Inflammatory macrophage (primary cell): ENCODE data around the gene MYO10.
"Not testable (repeated sequence)": the region's sequence is repeated elsewhere in the genome, so short reads cannot be mapped to it uniquely, and the experiment has no call there.

Source experiments
- DNase-seq, 2 donors: peaks; one replicate each; pipeline ENCODE4 v3.0.0-alpha.2; 2020 to 2022

MYO10 gene

DNA sequence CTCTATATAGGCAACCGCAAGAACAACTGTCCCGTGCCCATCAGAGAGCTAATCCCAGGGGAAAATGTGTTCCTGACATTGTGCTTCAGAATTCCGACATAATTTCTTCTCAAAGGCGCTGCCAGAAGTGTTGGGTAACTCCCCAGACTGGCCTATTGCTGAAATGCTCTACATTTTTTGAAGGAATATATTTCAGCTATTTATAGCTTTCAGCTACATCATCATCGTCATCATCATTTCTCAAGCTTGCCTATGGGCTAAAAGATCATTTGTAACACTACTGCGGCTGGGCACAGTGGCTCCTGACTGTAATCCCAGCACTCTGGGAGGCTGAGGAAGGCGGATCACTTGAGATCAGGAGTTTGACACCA, 49.7 kb downstream of the MYO10 start:
- no peak for DNase-seq

DNA sequence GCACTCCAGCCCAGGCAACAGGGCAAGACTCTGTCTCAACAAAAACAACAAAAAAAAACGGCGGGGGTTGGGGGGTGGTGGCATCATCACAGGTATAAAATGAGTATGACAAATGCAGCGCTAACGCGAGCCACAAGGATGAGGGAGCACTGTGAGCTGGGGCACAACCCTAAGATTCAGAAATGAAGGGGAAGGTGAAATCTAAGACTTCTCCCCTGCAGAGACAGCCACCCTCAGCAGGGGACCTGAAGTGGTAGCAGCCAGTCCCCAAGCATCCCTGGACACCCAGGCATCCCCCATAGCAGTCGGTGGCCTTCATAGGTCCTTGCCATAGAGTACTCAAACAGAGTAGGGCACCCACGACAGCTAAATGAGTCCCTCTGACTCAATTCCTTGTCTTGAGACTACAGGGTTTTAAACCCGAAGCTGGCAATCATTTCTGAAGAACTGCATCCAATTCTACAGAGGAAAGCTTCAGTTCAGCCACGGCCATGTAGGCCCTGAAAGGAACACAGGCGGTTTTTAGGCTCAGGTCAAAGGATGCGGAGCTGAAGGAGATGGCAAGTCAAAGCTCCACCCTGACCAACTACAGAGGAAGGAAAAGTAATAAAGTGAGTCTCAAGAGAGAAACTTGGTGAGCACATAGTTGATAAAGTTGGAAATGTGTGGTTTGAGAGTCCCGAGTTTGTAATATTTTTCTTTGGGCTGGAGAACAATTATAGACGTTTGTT, 50.3 kb downstream of the MYO10 start:
- no peak for DNase-seq

DNA sequence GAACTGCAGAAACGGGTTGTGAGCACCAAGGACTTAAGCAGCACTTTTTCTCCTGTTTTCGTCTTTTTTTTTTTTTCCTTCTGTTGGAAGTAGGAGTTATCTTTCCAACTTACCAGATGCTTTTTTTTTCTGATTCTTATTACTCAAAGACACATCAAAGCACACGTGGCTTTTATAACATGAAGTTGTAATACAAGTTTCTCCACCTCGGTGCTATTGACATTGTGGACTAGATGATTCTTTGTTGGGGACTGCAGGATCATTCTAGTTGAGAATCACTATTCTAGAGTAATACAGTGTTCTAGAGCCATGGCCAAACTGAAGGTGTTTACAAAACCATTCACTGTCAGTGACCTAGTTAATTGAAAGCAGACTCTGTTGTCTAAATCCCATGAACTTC, 51.5 kb downstream of the MYO10 start:
- DNase-seq = no peak

DNA sequence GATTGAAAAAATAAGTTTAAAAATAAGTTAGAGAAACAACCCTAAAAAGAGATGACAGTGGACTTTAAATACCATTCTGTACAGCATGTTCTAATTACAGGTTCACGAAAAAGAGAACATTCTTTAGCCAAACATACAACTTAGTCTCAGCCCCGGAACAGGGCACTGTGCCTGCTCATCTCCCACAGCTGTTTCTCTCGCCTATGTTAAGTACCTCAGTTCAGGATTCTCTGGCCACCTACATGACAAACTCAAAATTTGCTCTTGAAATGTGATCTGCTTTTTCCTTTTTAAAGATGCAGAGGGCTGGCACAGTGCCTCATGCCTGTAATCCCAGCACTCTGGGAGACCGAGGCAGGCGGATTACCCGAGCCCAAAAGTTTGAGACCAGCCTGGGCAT, 52.3 kb downstream of the MYO10 start:
- DNase-seq = no peak

DNA sequence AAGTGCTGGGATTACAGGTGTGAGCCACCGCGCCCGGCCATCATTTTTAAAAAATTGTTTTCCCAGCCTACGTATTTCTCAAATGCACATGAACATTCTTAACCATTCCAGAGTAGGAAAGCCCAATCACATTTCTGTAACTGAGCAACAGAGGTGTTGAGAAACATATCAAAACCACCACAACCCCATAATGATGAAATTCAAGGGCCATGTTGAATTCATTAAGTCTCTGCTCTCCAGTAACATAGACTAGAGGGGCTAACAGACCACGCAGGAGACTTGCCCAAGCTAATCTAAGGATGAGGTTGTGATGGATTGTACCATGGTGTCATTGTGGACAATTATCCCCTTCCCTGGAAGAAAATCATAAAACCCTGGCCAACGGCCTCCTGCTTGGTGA, 52.9 kb downstream of the MYO10 start:
- no peak for DNase-seq

DNA sequence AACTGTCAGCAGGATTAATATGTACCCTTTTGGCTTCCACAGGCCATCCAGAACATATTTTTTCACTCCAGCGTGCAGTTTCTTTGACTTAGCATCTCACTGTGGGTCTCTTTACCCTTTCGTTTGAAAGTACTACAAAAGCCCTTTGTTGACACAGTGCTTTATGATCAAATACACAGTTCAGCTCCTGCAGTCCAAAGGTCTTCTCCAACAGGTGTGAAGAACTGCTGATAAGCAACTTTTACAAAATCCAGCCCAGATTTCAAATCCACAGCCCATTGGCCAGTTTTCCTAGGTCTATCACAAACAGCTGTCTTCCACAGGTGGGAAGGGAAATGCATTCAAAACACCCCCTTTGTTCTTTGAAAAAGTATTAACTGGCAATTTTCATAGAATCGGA, 54.8 kb downstream of the MYO10 start:
- DNase-seq = no peak

DNA sequence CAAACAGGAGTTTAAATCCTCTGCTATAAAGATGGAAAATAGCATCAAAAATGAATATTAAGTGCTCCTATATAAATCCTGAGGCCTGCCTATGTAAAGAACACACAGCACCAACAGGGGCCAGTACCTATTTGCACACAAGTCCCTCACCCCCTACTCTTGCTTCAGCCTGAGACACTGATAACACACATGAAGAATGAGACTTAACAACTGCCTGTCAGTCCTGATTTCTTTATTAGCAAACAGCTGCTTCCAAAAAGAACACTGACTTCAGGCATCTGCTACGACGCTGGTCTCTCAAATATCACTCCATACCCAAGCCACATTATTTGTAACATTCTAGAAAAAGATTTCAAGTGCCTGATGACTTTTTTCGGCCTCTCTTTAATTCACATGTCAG, 55.5 kb downstream of the MYO10 start:
- DNase-seq = no peak

DNA sequence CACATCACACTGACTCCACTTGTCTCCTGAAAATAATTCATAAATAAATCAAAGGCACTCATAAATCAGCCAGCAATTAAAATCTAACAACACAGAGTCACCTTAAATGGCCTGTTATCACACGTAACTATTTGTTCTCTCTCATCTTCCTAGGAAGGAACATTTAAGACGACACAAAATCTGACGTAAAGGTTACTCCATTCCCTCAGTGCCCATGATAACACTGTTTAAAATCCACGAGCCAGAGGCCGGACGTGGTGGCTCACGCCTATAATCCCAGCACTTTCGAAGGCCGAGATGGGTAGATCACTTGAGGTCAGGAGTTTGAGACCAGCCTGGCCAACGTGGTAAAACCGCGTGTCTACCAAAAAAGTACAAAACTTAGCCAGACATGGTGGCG, 56.4 kb downstream of the MYO10 start:
- no peak for DNase-seq

DNA sequence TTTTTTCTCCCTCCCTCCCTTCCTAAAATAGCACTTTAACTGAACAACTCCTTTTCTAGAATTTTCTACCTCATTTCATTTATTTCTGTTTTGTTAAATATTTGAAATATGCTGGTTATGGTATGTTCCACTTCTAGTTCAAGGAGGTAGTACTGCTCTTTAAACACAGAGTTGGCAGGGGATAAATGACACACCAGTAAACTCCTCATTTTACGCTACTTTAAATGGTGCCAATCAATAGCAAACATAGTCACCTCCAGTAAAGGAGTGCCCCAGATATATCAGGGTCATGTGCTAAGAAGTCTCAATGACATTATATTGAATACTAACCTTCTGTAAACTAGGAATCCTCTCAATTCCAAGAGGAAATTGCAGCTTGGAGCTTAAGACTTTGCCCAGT, 56.9 kb downstream of the MYO10 start:
- no peak for DNase-seq

DNA sequence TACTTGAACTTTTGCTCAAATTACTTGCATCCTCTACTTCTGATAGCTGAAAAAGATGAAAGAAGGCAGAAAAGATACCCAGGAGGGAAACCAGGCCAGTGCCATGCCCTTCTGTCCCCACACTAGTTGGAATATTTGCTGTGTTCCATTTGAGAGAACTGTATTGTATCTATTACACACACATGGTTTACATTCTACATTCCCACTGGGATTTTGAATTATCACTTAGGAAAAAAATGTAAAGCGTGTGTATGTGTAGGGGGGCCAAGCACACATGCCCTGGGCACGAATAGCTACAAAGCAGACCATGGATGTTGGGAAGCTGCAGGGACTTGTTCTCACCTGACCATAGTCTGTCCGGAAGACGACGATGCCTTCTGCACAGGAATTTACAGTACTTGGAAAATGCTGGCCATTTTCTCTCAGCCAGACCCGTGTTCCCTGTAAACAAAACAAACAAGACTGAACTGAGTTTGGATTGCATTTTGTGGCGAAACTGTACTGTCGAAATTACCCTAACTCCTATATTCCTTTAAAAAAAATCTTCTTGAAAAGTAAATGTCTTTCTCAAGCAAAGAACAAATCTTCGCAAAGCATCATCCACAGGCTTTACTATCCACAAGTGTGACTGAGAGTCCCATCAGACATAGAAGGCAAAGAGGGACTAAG, 58.7 kb downstream of the MYO10 start:
- DNase-seq = no peak

DNA sequence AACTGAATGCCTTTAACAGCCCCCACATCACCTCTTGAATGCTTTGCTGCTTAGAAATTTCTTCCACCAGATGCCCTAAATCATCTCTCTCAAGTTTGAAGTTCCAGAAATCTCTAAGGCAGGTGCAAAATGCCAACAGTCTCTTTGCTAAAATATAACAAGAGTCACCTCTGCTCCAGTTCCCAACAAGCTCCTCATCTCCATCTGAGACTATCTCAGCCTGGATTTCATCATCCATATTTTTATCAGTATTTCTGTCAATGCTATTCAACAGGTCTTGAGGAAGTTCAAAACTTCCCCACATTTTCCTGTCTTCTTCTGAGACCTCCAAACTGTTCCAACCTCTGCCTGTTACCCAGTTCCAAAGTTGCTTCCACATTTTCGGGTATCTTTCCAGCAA, 61.7 kb downstream of the MYO10 start:
- DNase-seq = not testable (repeated sequence)

DNA sequence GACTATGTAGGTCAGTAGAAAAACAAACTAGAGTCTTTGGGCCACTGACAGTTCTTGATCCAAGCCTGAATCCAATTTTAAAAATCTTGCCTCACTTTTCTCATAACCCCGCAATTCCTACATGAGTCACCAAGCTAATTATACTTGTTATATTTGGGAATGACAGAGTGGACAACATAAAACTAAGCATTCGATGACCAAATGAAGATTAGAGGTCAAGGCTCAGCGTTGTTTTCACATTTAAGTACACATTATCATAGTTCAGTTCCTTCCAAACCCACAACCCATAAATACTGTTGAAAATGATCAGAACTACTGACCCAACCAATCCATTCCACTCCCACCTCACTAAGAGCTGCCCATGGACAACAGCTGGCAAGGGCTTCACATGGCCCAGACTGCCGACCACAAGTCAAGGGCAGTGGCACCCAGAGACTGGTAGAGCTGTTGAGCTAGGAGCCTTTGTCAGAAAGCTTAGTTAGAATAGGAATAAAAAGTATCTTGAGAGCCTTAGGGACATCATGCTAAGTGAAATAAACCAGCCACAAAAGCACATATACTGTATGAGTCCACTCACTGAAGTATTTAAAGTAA, 64.2 kb downstream of the MYO10 start:
- no peak for DNase-seq

DNA sequence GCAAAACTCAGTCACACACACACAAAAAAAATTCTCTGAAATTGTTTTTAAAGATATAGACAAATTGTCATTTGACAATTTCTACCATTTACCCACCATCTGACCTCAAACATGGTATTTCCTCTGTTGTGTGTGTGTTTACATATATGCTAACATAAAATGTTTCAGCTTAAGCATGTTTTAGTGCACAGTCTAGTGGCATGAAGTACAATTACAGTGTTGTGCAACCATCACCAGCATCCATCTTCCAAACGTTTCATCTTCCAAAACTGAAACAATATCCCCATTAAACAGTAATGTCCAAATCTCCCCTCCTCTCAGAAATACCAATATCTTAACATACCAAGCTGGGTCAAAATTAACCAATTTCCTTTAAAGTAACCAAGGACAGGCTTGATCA, 65.2 kb downstream of the MYO10 start:
- no peak for DNase-seq

DNA sequence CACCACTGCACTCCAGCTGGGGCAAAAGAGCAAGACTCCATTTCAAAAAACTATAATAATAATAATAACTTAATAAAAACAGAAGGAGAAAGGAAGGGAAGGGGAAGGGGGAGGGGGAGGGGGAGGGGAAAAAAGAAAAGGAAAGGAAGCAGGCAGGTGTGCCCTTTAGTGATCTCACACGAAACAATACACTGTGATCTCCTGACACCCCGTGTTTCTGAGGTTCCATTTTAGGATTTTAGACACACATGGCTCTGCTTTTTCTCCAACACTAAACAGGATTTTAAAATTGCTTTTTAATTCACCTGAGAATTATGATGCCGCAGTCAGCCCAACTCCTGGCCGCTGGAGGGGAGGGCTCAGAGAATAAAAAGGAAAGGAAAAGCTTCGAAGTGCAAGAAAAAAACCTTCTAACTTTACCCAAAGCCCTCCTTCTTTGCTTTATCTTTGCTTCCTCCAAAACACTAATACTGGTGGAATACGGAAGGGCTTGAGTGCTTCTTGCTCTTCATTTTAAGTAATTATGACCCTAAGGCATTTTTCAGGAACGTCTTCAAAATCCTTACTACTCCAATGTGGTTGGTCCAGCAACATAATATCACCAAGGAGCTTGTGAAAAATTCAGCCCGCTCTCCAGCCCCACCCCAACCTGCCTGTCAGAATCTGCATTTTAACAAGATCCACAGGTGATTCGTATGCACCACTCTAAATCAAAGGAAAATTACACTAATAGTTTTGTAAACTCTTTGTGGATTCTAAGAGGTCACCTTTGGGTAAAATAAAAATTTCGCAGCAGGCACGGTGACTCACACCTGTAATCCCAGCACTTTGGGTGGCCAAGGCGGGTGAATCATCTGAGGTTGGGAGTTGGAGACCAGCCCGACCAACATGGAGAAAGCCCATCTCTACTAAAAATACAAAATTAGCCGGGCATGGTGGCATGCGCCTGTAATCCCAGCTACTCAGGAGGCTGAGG, 66.0 kb downstream of the MYO10 start:
- DNase-seq = no peak

DNA sequence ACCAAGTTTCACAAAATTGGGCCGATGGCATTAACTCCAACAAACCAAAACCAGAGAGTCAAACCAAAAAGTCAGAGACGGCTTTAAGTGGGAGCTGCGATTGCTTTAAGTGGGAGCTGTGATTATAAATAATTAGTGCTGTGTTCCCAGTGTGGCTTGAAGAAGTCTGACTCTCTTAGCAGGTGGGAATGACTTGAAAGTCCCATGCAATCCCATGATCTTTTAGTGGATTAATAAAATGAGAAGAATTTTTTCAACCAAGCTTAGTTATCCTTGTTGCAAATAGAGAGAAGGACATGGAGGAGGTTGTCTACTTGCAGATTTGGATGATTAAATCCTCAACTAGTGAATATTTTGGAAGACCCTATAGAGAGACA, 68.5 kb downstream of the MYO10 start:
- no peak for DNase-seq

DNA sequence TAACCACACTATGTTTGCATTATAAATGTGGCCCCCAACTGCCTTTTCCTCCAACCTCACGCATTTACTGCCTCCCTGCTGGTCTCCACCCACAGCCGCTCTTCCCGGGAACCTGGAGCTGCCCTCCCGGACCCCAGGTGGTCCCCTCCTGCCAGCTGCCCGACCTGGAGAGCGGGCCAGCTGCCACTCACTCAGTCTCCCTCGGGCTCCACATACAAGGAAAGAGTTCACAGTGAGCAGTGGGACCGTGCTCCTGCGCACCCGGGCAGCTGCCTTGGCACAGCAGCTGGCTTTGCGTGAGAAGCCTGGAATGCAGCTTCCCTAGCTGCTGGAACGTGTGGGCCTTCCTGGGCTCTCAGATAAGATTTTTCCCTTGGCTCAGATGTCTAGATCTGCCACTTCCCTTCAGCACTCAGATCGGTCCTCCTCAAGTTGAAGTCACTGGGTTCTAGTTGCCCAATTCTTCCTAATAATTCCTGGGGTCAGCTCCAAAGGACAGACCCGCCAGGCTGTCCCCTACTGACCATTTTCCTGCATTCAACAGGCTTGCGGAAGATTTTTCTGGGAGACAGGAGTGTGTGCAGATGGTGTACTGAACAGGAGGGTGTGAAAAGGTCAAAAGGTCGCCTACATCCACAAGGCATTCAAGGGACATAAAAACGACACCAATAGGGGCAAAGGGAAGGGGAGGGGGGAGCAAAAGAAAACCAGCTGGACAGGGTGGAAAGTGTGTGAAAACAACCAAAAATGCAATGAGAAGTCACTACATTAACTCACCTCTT, 69.1 kb downstream of the MYO10 start:
- DNase-seq = no peak

DNA sequence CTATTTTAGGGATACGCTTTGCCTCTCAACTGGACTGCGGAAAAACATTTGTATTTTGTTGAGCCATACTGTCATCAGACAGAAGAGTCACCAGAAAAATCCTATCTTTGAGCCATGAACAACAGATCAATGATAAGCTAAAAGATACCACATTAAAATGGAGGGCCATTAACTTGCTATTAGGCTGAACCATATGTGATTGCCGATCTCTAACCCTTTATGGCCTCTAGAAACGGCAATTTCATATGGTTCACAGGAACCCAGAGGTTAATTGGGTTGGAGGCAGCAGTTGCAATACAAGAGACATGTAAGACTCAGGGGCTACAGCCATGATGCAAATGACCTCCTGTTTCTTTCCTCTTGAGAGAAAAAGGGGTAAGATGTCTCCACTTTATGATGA, 69.8 kb downstream of the MYO10 start:
- no peak for DNase-seq

DNA sequence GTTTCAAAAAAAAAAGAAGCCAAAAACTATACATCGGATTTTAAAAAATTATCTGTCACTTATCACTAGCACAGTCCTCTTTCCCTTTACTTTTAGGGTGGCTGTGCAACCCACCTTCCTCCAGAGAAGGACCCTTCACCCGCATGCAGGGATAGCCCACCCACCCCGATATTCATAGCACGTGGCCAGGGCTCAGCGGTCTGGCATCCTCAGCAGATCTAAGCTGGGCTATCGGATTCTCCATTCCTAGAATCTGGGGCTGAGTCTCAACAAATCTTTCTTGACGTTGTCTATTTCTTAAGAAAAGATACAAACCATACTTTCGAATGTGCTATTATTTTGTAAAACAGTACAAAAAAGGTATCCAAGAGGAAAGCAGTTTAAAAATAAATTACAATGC, 70.9 kb downstream of the MYO10 start:
- DNase-seq = no peak

DNA sequence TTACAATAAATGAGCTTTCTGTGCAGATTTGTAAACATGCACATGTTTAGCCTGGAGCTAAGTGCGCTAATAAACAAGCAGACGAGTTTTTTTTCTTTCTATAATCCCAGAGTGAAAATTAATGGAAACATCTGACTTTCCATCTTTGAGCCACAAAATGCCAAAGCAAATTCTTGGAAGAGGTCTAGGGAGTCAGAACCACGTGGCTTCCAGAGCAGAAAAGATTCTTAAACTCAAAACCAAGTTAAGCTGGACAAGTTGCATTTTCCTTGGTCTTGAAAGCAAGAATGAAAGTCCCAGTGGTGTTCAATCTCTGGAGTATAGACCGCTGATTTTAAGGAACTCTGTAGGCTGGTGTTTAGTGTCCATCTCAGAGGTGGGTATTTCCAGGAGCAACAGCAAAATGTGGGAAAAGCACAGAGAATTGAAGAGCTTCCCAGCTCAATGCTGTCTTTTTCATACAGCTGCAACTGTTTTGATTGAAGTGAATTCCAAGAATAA, 71.4 kb downstream of the MYO10 start:
- DNase-seq = no peak

DNA sequence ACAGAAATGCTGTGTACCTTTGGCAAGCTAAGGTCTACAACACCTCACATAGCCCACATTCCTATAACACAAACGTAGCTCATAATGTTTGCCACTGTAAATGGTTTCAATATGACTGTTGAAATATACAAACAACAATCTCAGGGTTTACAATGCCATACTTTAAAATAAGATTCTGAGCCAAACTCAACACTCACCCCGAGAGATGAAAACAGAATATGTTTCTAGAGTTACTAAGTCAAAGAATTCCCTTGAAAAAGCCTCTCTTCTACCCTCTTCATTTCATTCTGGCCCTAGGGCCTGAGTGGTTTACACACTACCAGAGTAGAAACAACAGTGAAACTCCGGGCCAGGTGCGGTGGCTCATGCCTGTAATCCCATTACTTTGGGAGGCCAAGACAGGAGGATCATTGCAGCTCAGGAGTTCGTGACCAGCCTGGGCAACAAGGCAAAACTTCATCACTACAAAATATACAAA, 72.6 kb downstream of the MYO10 start:
- DNase-seq = no peak

DNA sequence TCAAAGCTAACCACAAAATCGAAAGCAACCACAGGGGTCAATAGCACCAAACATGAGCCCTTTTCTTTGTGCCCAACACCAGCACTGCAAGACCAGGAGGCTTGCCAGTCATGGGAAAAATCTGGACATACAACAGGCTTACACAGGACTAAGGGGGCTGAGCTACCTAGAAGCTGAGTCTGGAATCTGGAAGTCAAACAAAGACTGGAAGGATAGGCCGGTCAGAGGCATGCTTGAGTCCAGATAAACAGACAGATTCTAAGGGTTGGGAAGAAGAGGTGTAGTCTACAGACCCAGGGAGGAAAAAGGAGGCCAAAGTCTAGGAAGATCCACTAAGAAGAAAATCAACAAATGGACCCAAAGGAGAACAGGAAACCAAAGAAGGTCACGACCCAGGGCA, 73.3 kb downstream of the MYO10 start:
- no peak for DNase-seq

DNA sequence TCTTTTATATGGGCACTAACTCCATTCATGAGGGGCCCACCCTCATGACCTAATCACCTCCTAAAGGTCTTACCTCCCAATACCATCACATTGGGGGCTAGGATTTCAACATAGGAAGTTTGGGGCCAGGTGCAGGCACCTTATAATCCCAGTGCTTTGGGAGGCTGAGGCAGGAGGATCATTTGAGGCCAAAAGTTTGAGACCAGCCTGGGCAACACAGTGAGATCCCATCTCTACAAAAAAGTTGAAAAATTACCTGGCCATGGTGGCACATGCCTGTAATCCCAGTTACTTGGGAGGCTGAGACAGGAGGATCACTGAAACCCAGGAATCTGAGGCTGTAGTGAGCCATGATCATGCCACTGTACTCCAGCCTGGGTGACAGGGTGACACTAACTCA, 76.7 kb downstream of the MYO10 start:
- DNase-seq = no peak
